Endothelial cell (in vitro differentiated cells): ENCODE data around the gene MTFP1. TPM values are rescaled to one million over a fixed set of nuclear protein-coding genes. Genes with fewer than 3 reads are reported as not detected.
A peak's percentile ranks its signal among the peaks of the same experiment; 100 is the strongest.
"Not testable (repeated sequence)": the region's sequence is repeated elsewhere in the genome, so short reads cannot be mapped to it uniquely, and the experiment has no call there.

Source experiments
- DNase-seq: peaks from one replicate; pipeline ENCODE4 v3.0.0; 2021; ENCODE audit warnings: low spot score
- H3K27ac Mint-ChIP-seq: one replicate; pipeline ENCODE4 v1.8.0; 2021; ENCODE audit warnings: mixed read lengths, inconsistent platforms; ENCODE audit not compliant: unreplicated experiment
- H3K27me3 Mint-ChIP-seq: one replicate; pipeline ENCODE4 v1.8.0; 2021; ENCODE audit warnings: mild to moderate bottlenecking, moderate library complexity, mixed read lengths, inconsistent platforms; ENCODE audit not compliant: unreplicated experiment
- H3K36me3 Mint-ChIP-seq: one replicate; pipeline ENCODE4 v1.8.0; 2021; ENCODE audit warnings: mild to moderate bottlenecking, low read depth, mixed read lengths, inconsistent platforms; ENCODE audit not compliant: unreplicated experiment
- H3K4me1 Mint-ChIP-seq: one replicate; pipeline ENCODE4 v1.8.0; 2021; ENCODE audit warnings: mild to moderate bottlenecking, mixed read lengths, inconsistent platforms; ENCODE audit not compliant: unreplicated experiment
- H3K4me3 Mint-ChIP-seq: one replicate; pipeline ENCODE4 v1.8.0; 2021; ENCODE audit warnings: mild to moderate bottlenecking, mixed read lengths, inconsistent platforms; ENCODE audit not compliant: unreplicated experiment
- H3K9me3 Mint-ChIP-seq: one replicate; pipeline ENCODE4 v1.8.0; 2021; ENCODE audit warnings: mixed read lengths, inconsistent platforms; ENCODE audit not compliant: unreplicated experiment
- total RNA-seq: library from RNA; stranded (reverse); fragmentation: NEBNext Ultra II Directional; extraction: Animal tissue kit (Norgen Biotek cat#: 25700); gene quantifications from one replicate; pipeline ENCODE4 v1.2.1, GENCODE V29; 2021; ENCODE audit not compliant: unreplicated experiment
- TF ChIP-seq, protein P1 (sequence below): fragments of 200-600 bp; sonication (generic); IDR thresholded peaks from one replicate; pipeline ENCODE4 v1.5.0; 2021; ENCODE audit warnings: antibody characterized with exemption; ENCODE audit not compliant: unreplicated experiment

The MTFP1 gene
- total RNA-seq, 1 donor from 2014 or later, result 30.2 TPM

- H3K36me3 Mint-ChIP-seq, result no peaks in the 10 kb centered on the region
- peaks cover 9% of the 10 kb centered on the region for H3K4me1 Mint-ChIP-seq
- TF ChIP-seq, protein P1, sequence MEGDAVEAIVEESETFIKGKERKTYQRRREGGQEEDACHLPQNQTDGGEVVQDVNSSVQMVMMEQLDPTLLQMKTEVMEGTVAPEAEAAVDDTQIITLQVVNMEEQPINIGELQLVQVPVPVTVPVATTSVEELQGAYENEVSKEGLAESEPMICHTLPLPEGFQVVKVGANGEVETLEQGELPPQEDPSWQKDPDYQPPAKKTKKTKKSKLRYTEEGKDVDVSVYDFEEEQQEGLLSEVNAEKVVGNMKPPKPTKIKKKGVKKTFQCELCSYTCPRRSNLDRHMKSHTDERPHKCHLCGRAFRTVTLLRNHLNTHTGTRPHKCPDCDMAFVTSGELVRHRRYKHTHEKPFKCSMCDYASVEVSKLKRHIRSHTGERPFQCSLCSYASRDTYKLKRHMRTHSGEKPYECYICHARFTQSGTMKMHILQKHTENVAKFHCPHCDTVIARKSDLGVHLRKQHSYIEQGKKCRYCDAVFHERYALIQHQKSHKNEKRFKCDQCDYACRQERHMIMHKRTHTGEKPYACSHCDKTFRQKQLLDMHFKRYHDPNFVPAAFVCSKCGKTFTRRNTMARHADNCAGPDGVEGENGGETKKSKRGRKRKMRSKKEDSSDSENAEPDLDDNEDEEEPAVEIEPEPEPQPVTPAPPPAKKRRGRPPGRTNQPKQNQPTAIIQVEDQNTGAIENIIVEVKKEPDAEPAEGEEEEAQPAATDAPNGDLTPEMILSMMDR, result no peak
- H3K27ac Mint-ChIP-seq, result no peak overlapping the region
- H3K9me3 Mint-ChIP-seq, result no peaks in the 10 kb centered on the region
- H3K4me3 Mint-ChIP-seq, result no peak overlapping the region
- peaks cover 6% of the 10 kb centered on the region for H3K27me3 Mint-ChIP-seq
- DNase-seq, result peak; percentile 41
Measured at GRCh38 chr22:30459181-30460052, 33.8 kb downstream of the MTFP1 start.

DNA sequence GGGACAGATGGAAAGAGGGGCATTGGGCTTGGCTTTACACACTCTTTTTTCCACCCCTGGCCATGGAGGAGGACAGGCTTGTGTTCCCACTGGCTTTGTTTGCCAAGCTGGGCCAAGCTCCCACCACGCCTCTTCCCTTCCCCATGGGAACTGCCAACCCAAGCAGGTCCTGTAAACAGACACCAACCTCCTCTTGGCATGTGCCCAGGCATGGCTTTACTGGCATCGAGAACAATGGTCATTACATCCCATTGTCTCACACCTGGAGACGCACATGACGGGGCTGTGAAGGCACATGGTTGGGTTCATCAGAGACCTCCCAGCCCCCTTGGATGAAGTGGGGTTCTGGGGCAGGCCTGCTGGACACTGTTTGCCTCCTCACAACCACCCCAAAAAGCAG lies 34.6 kb downstream of the MTFP1 start:
- TF ChIP-seq, protein P1, result no peak
- peaks cover 8% of the 10 kb centered on the region for H3K27me3 Mint-ChIP-seq
- H3K4me1 Mint-ChIP-seq, result peaks cover 9% of the 10 kb centered on the region

GRCh38 chr22:30460555-30460954 lies 35.0 kb downstream of the MTFP1 start:
- H3K9me3 Mint-ChIP-seq, H3K27ac Mint-ChIP-seq, DNase-seq, H3K4me1 Mint-ChIP-seq, H3K4me3 Mint-ChIP-seq, H3K36me3 Mint-ChIP-seq: not testable (repeated sequence)
- H3K27me3 Mint-ChIP-seq, result peaks cover 11% of the 10 kb centered on the region

More for the DNA sequence above, 34.6 kb downstream of the MTFP1 start:
- no peaks in the 10 kb centered on the region for H3K9me3 Mint-ChIP-seq
- H3K36me3 Mint-ChIP-seq, result no peaks in the 10 kb centered on the region
- no peak overlapping the region for H3K4me3 Mint-ChIP-seq
- DNase-seq, result no peak
- H3K27ac Mint-ChIP-seq, result no peak overlapping the region

- no peak for DNase-seq
- Mint-ChIP-seq H3K4me1 (no peaks in the 10 kb centered on the region), H3K36me3 (no peaks in the 10 kb centered on the region), H3K27ac (no peak overlapping the region), H3K9me3 (no peaks in the 10 kb centered on the region), H3K4me3 (no peak overlapping the region), H3K27me3 (peaks cover 4% of the 10 kb centered on the region)
- TF ChIP-seq, protein P1, result no peak
Measured at GRCh38 chr22:30469165-30469564, 43.6 kb downstream of the MTFP1 start.

DNA sequence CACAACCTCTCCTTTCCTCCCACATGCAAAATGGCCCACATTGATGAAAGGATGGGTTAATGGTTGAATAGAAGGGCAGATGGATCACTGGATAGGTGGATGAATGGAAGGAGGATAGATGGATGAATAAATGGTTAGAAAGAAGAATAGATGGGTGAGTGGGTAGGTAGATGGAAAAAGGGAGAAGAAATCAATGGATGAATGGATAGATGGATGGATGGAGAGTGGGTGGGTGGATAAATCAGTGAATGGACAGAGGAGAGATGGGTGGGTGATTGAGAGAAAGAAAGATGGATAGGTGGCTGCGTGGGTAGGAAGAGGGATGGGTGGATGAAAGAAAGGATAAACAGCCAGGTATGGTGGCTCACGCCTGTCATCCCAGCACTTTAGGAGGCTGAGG lies 45.1 kb downstream of the MTFP1 start:
- TF ChIP-seq, protein P1, result no peak
- no peaks in the 10 kb centered on the region for H3K27me3 Mint-ChIP-seq
- H3K36me3 Mint-ChIP-seq, result no peaks in the 10 kb centered on the region
- no peak overlapping the region for H3K27ac Mint-ChIP-seq
- H3K4me1 Mint-ChIP-seq, result no peaks in the 10 kb centered on the region
- no peak for DNase-seq
- no peak overlapping the region for H3K4me3 Mint-ChIP-seq
- no peaks in the 10 kb centered on the region for H3K9me3 Mint-ChIP-seq
